ENCODE measurements around the gene RASAL3. TPM values are rescaled to one million over a fixed set of nuclear protein-coding genes. Genes with fewer than 3 reads are reported as not detected.
"Not testable (repeated sequence)": the region's sequence is repeated elsewhere in the genome, so short reads cannot be mapped to it uniquely, and the experiment has no call there.

Gene RASAL3
- total RNA-seq, 1 experiment from 2014 or later = not detected

- POLR2A ChIA-PET (ENCODE audit: unreplicated experiment) = interaction anchor here (0.6 kb wide), 1 partner anchor 536 kb away, joined by 4 read pairs; no protein-coding TSS in a partner anchor
- H3K9ac ChIP-seq (ENCODE audit: low read length) = peak overlapping the region; percentile 92
- H3F3A ChIP-seq (ENCODE audit: low read length, unreplicated experiment) = no peaks in the 10 kb centered on the region
- H3K27me3 ChIP-seq (ENCODE audit: low read length) = no peaks in the 10 kb centered on the region
- H3K4me1 ChIP-seq (ENCODE audit: insufficient read depth, low read length) = peaks cover 23% of the 10 kb centered on the region
- H3K4me2 ChIP-seq (ENCODE audit: low read length) = peak overlapping the region; percentile 97
- H3K27ac ChIP-seq (ENCODE audit: low read length) = no peak overlapping the region
- peaks cover 60% of the 10 kb centered on the region for H3K79me2 ChIP-seq (ENCODE audit: low read length)
- H3K36me3 ChIP-seq (ENCODE audit: low read depth, low read length) = peaks cover 23% of the 10 kb centered on the region
- no peaks in the 10 kb centered on the region for H3K9me3 ChIP-seq (ENCODE audit: low read length)
- intact Hi-C loops (cut with micrococcal nuclease) = loop anchor here (10.0 kb wide), 1 partner anchor 153 kb away; no protein-coding TSS in a partner anchor
- no TSS peak for BruUV-seq (replicated peaks)
- ATAC-seq (no peak), DNase-seq (peak; percentile 6)
- no peak overlapping the region for H2AFZ ChIP-seq (ENCODE audit: low read length)
- H4K20me1 ChIP-seq (ENCODE audit: low read length) = peaks cover 35% of the 10 kb centered on the region
- peak overlapping the region; percentile 97 for H3K4me3 ChIP-seq (ENCODE audit: low read length)
- TF ChIP-seq EZH2phosphoT487 (IDR thresholded peaks at IDR 0.05; ENCODE audit: borderline replicate concordance, low read length) = no peak
- TF ChIP-seq CTCF (conservative IDR thresholded peaks at IDR 0.05; ENCODE audit: low read depth, low read length) = no peak
- no peak for TF ChIP-seq EZH2 (IDR thresholded peaks at IDR 0.05; ENCODE audit: low read length, unreplicated experiment)
- H3K9me2 ChIP-seq (replicated peaks; ENCODE audit: low read length) = no peaks in the 10 kb centered on the region
- CTCF ChIA-PET = no interaction called here
These were observed 46.6 kb downstream of the RASAL3 start for GRCh38 chr19:15417699-15418098.

- Histone ChIP-seq H2AFZ (ENCODE audit: low read length) (no peak overlapping the region), H3K4me3 (ENCODE audit: low read length) (no peak overlapping the region), H3K9ac (ENCODE audit: low read length) (no peak overlapping the region), H3K27ac (ENCODE audit: low read length) (no peak overlapping the region), H3K4me1 (ENCODE audit: insufficient read depth, low read length) (peaks cover 14% of the 10 kb centered on the region), H3F3A (ENCODE audit: low read length, unreplicated experiment) (no peaks in the 10 kb centered on the region), H4K20me1 (ENCODE audit: low read length) (peaks cover 38% of the 10 kb centered on the region), H3K9me3 (ENCODE audit: low read length) (no peaks in the 10 kb centered on the region), H3K27me3 (ENCODE audit: low read length) (no peaks in the 10 kb centered on the region), H3K9me2 (replicated peaks; ENCODE audit: low read length) (no peaks in the 10 kb centered on the region), H3K36me3 (ENCODE audit: low read depth, low read length) (peaks cover 38% of the 10 kb centered on the region), H3K4me2 (ENCODE audit: low read length) (no peak overlapping the region), H3K79me2 (ENCODE audit: low read length) (peaks cover 100% of the 10 kb centered on the region)
- ChIA-PET CTCF (interaction anchor here (0.6 kb wide), 1 partner anchor 40 kb away, joined by 3 read pairs; no protein-coding TSS in a partner anchor), POLR2A (ENCODE audit: unreplicated experiment) (no interaction called here)
- TF ChIP-seq EZH2phosphoT487 (IDR thresholded peaks at IDR 0.05; ENCODE audit: borderline replicate concordance, low read length) (no peak), EZH2 (IDR thresholded peaks at IDR 0.05; ENCODE audit: low read length, unreplicated experiment) (no peak), CTCF (conservative IDR thresholded peaks at IDR 0.05; ENCODE audit: low read depth, low read length) (no peak)
- no peak for ATAC-seq
- no peak for DNase-seq
- intact Hi-C loops (cut with micrococcal nuclease) = loop anchor here (10.0 kb wide), 1 partner anchor 148 kb away; no protein-coding TSS in a partner anchor
- BruUV-seq (replicated peaks) = no TSS peak
These were observed 51.5 kb downstream of the RASAL3 start for GRCh38 chr19:15412832-15413231.

DNA sequence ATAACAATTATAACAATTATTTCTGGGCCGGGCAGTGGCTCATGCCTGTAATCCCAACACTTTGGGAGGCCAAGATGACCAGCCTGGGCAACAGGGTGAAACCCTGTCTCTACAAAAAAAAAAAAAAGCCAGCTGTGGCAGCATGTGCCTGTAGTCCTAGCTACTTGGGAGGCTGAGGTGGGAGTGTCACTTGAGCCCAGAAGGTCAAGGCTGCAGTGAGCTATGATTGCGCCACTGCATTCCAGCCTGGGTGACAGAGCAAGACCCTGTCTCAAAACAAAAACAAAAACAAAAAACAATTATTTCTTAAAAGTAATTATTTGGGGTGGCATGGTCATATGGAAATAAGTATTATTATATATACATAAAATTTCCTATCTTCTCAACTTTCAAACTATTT is 53.0 kb downstream of the RASAL3 start:
- H2AFZ ChIP-seq (ENCODE audit: low read length); POLR2A ChIA-PET (ENCODE audit: unreplicated experiment); CTCF ChIA-PET; ATAC-seq; H3F3A ChIP-seq (ENCODE audit: low read length, unreplicated experiment); H3K4me1 ChIP-seq (ENCODE audit: insufficient read depth, low read length); H3K4me2 ChIP-seq (ENCODE audit: low read length); H3K9me3 ChIP-seq (ENCODE audit: low read length); H3K9ac ChIP-seq (ENCODE audit: low read length); DNase-seq; H3K27me3 ChIP-seq (ENCODE audit: low read length); H3K4me3 ChIP-seq (ENCODE audit: low read length); H3K27ac ChIP-seq (ENCODE audit: low read length); BruUV-seq (replicated peaks); H3K9me2 ChIP-seq (replicated peaks; ENCODE audit: low read length): not testable (repeated sequence)
- Histone ChIP-seq H3K36me3 (ENCODE audit: low read depth, low read length) (peaks cover 35% of the 10 kb centered on the region), H3K79me2 (ENCODE audit: low read length) (peaks cover 100% of the 10 kb centered on the region), H4K20me1 (ENCODE audit: low read length) (peaks cover 36% of the 10 kb centered on the region)
- intact Hi-C loops (cut with micrococcal nuclease) = loop anchor here (10.0 kb wide), 1 partner anchor 147 kb away; no protein-coding TSS in a partner anchor

Data from PC-3 (cell line).